Measurements from ENCODE around the gene SOCS6.

- no peak for TF ChIP-seq CTCF (IDR thresholded peaks at IDR 0.05)
- no peak for TF ChIP-seq POLR2A (IDR thresholded peaks at IDR 0.05)
Observed at GRCh38 chr18:70295192-70296188, 6.6 kb downstream of the SOCS6 start.
